Breast epithelium (tissue), 3 donors: ENCODE results near the gene DELE1.
"Not testable (repeated sequence)": the region's sequence is repeated elsewhere in the genome, so short reads cannot be mapped to it uniquely, and the experiment has no call there.

Source experiments
- POLR2AphosphoS5 ChIP-seq, 3 donors: sonication (generic); formaldehyde crosslinking; IDR thresholded peaks; one replicate each; pipeline ENCODE4 v1.6.1; 2017; ENCODE audit warnings: antibody characterized with exemption in 3 of 3
- TF ChIP-seq, protein P1 (sequence below), 3 donors: fragments of 450-650 bp; IDR thresholded peaks; one replicate each; pipeline ENCODE4 v1.5.1; 2016 to 2017; ENCODE audit warnings: antibody characterized with exemption in 3 of 3, mild to moderate bottlenecking in 3 of 3, moderate library complexity in 3 of 3

DNA sequence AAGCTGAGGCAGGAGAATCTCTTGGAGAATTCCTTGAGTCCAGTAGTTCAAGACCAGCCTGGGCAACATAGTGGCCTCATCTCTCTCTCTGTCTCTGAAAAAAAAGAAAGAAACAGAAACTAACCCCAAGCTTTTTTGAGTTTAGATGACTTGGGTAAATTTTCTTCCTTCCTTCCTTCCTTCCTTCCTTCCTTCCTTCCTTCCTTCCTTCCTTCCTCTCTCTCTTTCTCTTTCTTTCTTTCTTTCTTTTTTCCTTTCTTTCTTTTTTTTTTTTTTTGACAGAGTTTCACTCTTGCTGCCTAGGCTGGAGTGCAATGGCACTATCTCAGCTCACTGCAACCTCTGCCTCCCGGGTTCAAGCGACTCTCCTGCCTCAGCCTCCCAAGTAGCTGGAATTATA is 33.2 kb upstream of the DELE1 start:
- TF ChIP-seq, protein P1, sequence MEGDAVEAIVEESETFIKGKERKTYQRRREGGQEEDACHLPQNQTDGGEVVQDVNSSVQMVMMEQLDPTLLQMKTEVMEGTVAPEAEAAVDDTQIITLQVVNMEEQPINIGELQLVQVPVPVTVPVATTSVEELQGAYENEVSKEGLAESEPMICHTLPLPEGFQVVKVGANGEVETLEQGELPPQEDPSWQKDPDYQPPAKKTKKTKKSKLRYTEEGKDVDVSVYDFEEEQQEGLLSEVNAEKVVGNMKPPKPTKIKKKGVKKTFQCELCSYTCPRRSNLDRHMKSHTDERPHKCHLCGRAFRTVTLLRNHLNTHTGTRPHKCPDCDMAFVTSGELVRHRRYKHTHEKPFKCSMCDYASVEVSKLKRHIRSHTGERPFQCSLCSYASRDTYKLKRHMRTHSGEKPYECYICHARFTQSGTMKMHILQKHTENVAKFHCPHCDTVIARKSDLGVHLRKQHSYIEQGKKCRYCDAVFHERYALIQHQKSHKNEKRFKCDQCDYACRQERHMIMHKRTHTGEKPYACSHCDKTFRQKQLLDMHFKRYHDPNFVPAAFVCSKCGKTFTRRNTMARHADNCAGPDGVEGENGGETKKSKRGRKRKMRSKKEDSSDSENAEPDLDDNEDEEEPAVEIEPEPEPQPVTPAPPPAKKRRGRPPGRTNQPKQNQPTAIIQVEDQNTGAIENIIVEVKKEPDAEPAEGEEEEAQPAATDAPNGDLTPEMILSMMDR (IDR thresholded peaks at IDR 0.05) = not testable (repeated sequence)
- not testable (repeated sequence) for TF ChIP-seq POLR2AphosphoS5 (IDR thresholded peaks at IDR 0.05)
